Daoy (cell line): Measurements from ENCODE around the gene ATP6AP1. TPM values are rescaled to one million over a fixed set of nuclear protein-coding genes. Genes with fewer than 3 reads are reported as not detected.

Experiments used
- DNase-seq: peaks from one replicate; pipeline ENCODE4 v3.0.0-alpha.2; 2015; ENCODE audit warnings: low read depth
- total RNA-seq: library from RNA; depleted of rRNA; stranded (reverse); fragments of >200 nt; shearing (Covaris generic); gene quantifications from 2 replicates; pipeline ENCODE4 v1.2.3, GENCODE V29; 2014

Gene ATP6AP1
- total RNA-seq, 1 experiment from 2014 or later, result 26.3 TPM

- no peak for DNase-seq
Measured at GRCh38 chrX:154430479-154430878, 2.0 kb downstream of the ATP6AP1 start.

- DNase-seq, result no peak
Measured at GRCh38 chrX:154430916-154431315, 2.4 kb downstream of the ATP6AP1 start.

- no peak for DNase-seq
Measured at GRCh38 chrX:154431341-154431740, 2.9 kb downstream of the ATP6AP1 start.

- no peak for DNase-seq
Measured at GRCh38 chrX:154432210-154432609, 3.7 kb downstream of the ATP6AP1 start.

DNA sequence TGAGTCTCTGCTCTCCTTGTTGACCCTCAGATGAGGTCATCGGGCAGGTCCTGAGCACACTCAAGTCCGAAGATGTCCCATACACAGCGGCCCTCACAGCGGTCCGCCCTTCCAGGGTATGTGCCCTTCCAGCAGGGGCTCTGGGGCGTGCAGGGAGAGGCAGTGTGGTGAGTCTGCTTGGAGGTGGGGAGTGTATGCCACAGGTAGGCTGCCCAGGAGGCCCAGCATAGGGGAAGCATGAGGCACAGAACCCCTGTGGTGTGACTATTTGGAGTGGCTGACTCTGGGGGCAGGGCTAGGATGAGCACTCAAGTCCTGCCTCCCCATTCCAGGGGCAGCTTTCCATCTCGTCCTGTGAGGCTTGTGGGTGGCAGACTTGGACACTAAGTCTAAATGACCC is 5.1 kb downstream of the ATP6AP1 start:
- DNase-seq, result no peak

DNA sequence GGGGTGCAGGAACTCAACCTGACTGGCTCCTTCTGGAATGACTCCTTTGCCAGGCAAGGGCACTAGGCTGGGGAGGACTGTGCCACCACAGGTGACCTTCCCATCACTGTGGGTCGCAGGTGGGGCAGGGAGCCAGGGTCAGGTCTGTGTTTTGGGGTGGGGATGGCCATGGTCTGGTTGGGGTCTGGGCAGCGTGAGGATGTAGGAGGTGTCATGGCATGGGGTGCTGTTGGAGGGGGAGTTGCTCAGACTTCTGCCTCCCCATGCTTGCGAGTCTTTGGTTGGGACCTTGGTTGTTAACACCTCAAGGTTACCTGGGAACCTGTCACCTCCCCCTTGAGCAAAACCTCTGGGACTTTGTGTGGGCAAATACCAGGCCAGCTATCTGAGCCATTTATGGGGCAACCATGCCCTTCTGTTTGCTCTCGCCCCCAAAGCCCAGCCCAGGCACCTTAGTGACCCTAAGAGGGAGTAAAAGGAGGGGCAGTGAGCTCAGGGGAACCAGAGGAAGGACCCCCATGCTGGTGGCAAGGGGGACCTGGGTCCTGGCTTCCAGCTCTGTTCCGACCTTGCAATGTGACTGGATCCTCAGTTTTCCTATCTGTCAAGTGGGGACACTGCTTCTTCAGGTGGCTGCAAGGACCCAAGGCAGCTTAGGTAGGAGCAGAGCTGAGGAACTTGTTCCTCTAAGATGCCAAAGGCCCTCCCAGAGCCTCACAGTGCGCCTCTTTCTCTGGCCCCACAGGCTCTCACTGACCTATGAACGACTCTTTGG is 6.1 kb downstream of the ATP6AP1 start:
- no peak for DNase-seq

DNA sequence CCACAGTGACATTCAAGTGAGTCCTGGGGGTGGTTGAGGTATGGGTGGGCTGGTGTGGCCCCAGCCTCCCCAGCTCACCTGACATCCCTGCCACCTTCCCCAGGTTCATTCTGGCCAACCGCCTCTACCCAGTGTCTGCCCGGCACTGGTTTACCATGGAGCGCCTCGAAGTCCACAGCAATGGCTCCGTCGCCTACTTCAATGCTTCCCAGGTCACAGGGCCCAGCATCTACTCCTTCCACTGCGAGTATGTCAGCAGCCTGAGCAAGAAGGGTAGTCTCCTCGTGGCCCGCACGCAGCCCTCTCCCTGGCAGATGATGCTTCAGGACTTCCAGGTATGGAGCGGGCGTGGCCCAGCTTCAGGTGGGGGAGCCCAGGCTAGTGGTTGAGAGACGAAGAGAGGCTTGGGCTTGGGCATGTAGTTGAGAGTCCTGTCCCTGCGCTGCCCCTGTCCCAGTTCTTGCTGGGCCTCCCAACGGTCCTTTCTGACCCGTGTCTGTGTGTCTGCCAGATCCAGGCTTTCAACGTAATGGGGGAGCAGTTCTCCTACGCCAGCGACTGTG is 6.8 kb downstream of the ATP6AP1 start:
- no peak for DNase-seq

DNA sequence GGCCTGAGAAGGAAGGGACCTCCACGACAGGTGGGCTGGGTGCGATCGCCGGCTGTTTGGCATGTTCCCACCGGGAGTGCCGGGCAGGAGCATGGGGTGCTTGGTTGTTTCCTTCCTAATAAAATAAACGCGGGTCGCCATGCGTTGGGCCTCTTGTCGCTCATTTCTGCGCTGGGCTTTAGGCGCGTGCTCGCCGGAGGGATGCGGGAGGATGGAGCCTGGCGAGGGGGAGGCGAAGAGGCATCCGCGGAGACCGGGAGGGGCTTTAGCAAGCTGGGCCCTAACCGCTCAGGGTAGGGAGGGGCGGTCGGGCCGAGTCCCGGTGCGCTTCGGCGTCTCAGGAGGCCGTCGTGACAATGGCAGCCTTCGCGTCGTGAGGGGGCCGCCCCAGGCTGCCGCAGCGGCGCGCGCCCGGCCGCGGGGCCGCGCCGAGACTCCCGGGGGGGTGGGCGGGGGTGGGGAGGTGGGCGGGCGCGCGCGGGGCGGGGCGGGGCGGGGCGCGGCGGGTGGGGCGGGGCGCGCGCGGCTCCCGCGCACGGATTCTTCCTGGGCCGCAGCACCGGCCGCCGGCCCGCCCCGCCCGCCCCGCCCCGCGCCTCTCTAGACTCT is 8.0 kb downstream of the ATP6AP1 start:
- peak; percentile 27 for DNase-seq

GRCh38 chrX:154436983-154437752 is 8.7 kb downstream of the ATP6AP1 start, which contains the start of gene GDI1:
Gene GDI1 (plus strand): TSS chrX:154437154. CDS start chrX:154437255, 101 bp downstream.
- peak; percentile 60 for DNase-seq

GRCh38 chrX:154437971-154438893 is 9.8 kb downstream of the ATP6AP1 start:
- DNase-seq, result no peak

DNA sequence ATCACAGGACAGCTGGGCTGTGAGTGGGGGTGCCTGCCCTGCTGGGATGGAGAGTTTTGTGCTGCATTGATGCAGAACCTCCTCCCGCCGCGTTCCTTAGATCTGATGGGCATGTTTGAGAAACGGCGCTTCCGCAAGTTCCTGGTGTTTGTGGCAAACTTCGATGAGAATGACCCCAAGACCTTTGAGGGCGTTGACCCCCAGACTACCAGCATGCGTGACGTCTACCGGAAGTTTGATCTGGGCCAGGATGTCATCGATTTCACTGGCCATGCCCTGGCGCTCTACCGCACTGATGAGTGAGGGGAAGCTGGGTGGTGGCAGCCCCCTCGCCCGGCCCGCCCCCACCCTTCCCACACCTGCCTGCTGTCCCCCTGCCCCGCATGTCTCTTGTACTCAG is 11.4 kb downstream of the ATP6AP1 start:
- no peak for DNase-seq

- no peak for DNase-seq
Measured at GRCh38 chrX:154440623-154441357, 12.3 kb downstream of the ATP6AP1 start.

GRCh38 chrX:154441564-154441963 is 13.1 kb downstream of the ATP6AP1 start:
- no peak for DNase-seq

DNA sequence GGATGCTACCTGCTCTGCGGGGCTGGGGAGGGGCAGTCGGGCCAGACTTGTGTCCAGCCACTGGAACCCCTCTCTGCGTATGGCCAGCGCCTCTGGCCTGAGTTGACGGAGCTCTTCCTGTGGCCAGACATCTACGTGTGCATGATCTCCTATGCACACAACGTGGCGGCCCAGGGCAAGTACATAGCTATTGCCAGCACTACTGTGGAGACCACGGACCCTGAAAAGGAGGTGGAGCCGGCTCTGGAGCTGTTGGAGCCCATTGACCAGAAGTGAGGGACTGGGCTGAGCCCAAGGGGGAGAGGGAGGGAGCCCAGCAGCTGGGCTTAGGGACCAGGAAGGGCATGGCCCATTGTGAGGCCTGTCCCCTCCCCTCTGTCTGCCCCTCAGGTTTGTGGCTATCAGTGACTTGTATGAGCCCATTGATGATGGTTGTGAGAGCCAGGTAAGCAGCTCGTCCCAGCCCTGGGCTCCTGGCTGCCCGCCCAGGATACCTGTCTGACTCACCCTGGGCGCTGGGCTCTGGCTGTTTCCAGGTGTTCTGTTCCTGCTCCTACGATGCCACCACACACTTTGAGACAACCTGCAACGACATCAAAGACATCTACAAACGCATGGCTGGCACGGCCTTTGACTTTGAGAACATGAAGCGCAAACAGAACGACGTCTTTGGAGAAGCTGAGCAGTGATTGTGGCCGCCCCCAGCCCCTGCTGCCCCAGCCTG is 13.7 kb downstream of the ATP6AP1 start:
- DNase-seq, result no peak

GRCh38 chrX:154443479-154443910 is 15.0 kb downstream of the ATP6AP1 start:
- no peak for DNase-seq

- DNase-seq, result peak; percentile 70
Measured at GRCh38 chrX:154443992-154444754, 15.7 kb downstream of the ATP6AP1 start, which contains the start of gene FAM50A. Gene FAM50A (plus strand): TSS chrX:154444141. CDS start chrX:154444236, 95 bp downstream.

- DNase-seq, result no peak
Measured at GRCh38 chrX:154444755-154445246, 16.3 kb downstream of the ATP6AP1 start.

DNA sequence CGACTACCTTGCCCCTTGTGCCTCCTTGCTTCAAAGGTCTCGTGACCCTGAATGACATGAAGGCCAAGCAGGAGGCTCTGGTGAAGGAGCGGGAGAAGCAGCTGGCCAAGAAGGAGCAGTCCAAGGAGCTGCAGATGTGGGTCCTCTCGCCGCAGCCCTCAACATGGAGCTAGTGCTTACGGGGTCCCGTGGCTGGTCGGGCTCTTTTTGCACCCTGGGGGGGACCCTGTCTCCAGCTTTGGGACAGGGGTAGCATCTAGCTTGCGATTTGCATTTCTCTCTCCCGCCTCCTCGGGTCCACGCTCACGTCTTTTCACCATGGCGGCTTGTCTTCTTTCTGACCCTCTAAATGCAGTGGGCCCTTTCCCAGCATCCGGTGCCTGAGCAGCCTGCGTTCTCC is 17.3 kb downstream of the ATP6AP1 start:
- no peak for DNase-seq

DNA sequence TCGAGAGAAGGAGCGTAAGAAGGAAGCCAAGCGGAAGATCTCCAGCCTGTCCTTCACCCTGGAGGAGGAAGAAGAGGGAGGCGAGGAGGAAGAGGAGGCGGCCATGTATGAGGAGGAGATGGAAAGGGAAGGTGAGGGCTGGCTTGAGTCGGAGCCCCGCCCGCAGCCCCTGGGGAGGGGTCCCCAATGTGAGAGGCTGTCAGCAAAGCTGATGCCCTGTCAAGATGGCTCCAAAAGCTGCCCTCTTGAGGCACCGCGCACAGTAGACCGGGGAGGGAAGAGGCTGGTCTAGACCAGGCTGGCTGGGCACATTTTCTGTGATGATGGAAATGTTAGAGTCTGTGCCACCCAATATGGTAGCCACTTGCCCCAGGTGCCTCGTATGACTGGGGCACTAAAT is 18.0 kb downstream of the ATP6AP1 start:
- DNase-seq, result no peak
